ENCODE results near the gene REL.

DNA sequence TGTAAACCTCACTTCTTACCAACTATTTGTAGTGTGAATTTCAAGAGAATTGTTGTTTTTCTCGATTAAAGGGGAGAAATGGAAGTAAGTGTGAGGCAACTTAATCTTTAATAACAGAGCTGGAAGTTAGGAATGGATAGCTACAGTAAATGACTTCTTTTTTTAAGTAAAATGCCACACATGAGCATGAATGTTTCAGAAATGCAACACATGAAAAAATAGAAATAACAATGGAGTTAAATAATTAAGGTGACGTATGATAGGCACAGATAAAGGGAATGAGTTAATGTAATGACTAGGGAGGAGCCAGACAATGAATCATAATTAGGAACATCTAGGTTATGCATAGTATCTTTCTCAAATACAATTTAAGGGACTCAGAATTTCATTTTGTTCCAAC, 3.4 kb downstream of the REL start:
- no peak for TF ChIP-seq CTCF (IDR thresholded peaks at IDR 0.05; ENCODE audit: borderline replicate concordance, extremely low read depth, low read length, poor library complexity, severe bottlenecking)
- no peak for TF ChIP-seq EZH2 (IDR thresholded peaks at IDR 0.05; ENCODE audit: borderline replicate concordance, low read depth, low read length, severe bottlenecking)

All from DND-41 (cell line).